SK-N-MC (cell line): Measurements from ENCODE around the gene IFTAP.

Source experiments
- DNase-seq: peaks from one replicate; pipeline ENCODE4 v3.0.0-alpha.2; 2011; ENCODE audit warnings: low read depth, low spot score
- H3K27ac ChIP-seq: fragments of 200-600 bp; sonication (generic); 2 replicates; pipeline ENCODE4 v1.5.1; 2016; ENCODE audit warnings: mixed run types
- H3K36me3 ChIP-seq: fragments of 200-600 bp; sonication (generic); 2 replicates; pipeline ENCODE4 v1.6.1; 2017; ENCODE audit warnings: antibody characterized with exemption, low read length, mixed read lengths; ENCODE audit not compliant: insufficient read depth
- H3K4me3 ChIP-seq: fragments of 200-600 bp; sonication (generic); 2 replicates; pipeline ENCODE4 v1.5.1; 2016
- H3K9ac ChIP-seq: fragments of 200-600 bp; sonication (generic); 2 replicates; pipeline ENCODE4 v1.8.0; 2017; ENCODE audit warnings: mixed run types, mixed read lengths; ENCODE audit not compliant: insufficient read length
- H3K9me3 ChIP-seq: fragments of 200-600 bp; sonication (generic); 2 replicates; pipeline ENCODE4 v1.6.1; 2017; ENCODE audit warnings: low read depth, mild to moderate bottlenecking, antibody characterized with exemption, low read length, moderate library complexity, mixed read lengths
- EZH2 ChIP-seq: fragments of 200-600 bp; sonication (generic); IDR thresholded peaks from one replicate; pipeline ENCODE4 v1.6.1; 2017; ENCODE audit warnings: antibody characterized with exemption
- FOXP2 ChIP-seq: optimal IDR thresholded peaks from 2 replicates; pipeline ENCODE3; 2011; ENCODE audit warnings: mild to moderate bottlenecking, moderate library complexity; ENCODE audit not compliant: insufficient read depth; ENCODE audit errors: extremely low read length, control extremely low read depth
- POLR2AphosphoS5 ChIP-seq: IDR thresholded peaks from 2 replicates; pipeline ENCODE4 v1.6.1; 2012; ENCODE audit warnings: mild to moderate bottlenecking, low read depth, low read length, borderline replicate concordance

Gene IFTAP

DNA sequence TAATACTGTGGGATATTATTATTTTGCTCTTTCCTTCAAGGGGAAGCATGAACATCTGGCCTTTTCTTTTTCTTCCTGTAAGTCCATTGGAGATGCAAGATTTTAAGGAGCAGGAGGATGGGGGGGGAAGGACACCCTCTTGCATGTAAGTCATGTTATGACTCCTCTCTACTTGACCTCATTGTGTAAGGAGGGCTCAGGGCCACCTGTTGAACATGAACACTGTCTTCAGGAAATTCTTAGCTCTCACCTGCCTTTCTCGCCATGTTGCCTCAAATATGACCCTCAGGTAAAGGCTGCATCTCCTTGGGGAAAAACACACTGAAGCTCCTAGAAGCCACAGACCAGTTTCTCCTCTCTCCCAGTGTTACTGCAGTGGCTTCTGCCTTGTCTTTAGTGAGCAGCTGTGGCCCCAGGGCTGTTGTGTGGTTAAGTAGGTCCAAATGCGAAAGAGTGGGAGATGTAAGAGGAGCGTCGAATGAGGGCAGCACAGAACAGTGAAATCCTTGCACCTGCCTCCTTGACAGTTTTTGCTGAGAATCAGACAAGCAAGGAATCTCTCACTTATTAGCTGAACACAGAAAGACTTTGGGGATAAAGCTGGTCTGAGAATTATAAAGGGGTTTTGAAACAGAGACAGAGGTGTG, 27.8 kb upstream of the IFTAP start:
- Histone ChIP-seq H3K4me3 (no peak overlapping the region), H3K36me3 (no peaks in the 10 kb centered on the region), H3K27ac (no peak overlapping the region), H3K9me3 (no peaks in the 10 kb centered on the region), H3K9ac (no peak overlapping the region)
- TF ChIP-seq EZH2 (no peak), FOXP2 (no peak), POLR2AphosphoS5 (no peak)
- DNase-seq, result no peak

DNA sequence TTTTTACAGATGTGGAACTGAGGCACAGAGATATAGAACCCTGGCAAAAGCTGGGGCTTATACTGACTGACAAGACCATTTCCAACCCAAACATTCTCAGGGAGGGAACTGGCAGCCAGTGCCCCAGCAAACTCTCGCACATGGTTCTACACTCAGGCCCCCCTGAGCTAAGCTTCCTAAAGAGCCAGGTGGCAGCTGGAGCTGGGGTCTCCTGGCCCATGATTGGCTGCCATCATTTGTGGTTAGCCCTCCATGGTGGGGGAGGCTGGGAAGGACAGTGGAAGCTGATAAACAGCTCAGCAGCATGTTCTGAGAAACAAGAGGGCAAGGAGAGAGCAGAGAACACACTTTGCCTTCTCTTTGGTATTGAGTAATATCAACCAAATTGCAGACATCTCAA, 26.6 kb upstream of the IFTAP start, which contains the start of gene RAG1:
Gene RAG1, plus strand, starts transcription at position 314 of the 400 bp plus-strand sequence. CDS start 5,298 bp downstream, outside the sequence.
- no peaks in the 10 kb centered on the region for H3K9me3 ChIP-seq
- H3K9ac ChIP-seq, result no peak within 1 kb of the TSS
- DNase-seq, result no peak
- TF ChIP-seq FOXP2 (no peak), POLR2AphosphoS5 (no peak), EZH2 (no peak)
- no peak within 1 kb of the TSS for H3K4me3 ChIP-seq
- H3K27ac ChIP-seq, result no peak within 1 kb of the TSS
- H3K36me3 ChIP-seq, result no peaks in the 10 kb centered on the region

DNA sequence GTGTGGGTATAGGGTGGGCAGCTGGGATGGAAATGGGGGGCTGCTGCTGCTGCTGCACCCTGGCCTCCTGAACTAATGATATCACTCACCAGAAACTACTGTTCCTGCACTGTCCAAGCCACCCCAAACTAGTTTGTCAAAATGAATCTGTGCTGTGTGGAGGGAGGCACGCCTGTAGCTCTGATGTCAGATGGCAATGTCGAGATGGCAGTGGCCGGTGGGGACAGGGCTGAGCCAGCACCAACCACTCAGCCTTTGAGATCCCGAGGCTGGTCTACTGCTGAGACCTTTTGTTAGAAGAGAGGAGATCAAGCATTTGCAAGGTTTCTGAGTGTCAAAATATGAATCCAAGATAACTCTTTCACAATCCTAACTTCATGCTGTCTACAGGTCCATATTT, 25.2 kb upstream of the IFTAP start:
- Histone ChIP-seq H3K27ac (no peak overlapping the region), H3K36me3 (no peaks in the 10 kb centered on the region), H3K4me3 (no peak overlapping the region), H3K9me3 (no peaks in the 10 kb centered on the region), H3K9ac (no peak overlapping the region)
- TF ChIP-seq EZH2 (no peak), POLR2AphosphoS5 (no peak), FOXP2 (no peak)
- no peak for DNase-seq

DNA sequence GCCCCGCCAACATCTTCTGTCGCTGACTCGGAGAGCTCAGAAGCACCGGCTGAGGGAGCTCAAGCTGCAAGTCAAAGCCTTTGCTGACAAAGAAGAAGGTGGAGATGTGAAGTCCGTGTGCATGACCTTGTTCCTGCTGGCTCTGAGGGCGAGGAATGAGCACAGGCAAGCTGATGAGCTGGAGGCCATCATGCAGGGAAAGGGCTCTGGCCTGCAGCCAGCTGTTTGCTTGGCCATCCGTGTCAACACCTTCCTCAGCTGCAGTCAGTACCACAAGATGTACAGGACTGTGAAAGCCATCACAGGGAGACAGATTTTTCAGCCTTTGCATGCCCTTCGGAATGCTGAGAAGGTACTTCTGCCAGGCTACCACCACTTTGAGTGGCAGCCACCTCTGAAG, 19.8 kb upstream of the IFTAP start:
- no peak overlapping the region for H3K9ac ChIP-seq
- no peak for DNase-seq
- H3K27ac ChIP-seq, result no peak overlapping the region
- H3K9me3 ChIP-seq, result no peaks in the 10 kb centered on the region
- H3K36me3 ChIP-seq, result no peaks in the 10 kb centered on the region
- H3K4me3 ChIP-seq, result no peak overlapping the region
- TF ChIP-seq FOXP2 (no peak), EZH2 (no peak), POLR2AphosphoS5 (no peak)

DNA sequence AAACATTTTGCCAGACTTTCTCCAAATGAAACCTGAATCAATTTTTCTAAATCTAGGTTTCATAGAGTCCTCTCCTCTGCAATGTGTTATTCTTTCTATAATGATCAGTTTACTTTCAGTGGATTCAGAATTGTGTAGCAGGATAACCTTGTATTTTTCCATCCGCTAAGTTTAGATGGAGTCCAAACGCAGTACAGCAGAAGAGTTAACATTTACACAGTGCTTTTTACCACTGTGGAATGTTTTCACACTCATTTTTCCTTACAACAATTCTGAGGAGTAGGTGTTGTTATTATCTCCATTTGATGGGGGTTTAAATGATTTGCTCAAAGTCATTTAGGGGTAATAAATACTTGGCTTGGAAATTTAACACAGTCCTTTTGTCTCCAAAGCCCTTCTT, 16.9 kb upstream of the IFTAP start:
- no peaks in the 10 kb centered on the region for H3K9me3 ChIP-seq

DNA sequence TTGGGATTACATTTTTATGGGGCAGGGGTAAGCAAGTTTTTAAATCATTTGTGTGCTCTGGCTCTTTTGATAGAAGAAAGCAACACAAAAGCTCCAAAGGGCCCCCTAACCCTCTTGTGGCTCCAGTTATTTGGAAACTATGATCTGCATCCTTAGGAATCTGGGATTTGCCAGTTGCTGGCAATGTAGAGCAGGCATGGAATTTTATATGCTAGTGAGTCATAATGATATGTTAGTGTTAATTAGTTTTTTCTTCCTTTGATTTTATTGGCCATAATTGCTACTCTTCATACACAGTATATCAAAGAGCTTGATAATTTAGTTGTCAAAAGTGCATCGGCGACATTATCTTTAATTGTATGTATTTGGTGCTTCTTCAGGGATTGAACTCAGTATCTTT, 16.4 kb upstream of the IFTAP start:
- Histone ChIP-seq H3K9ac (no peak overlapping the region), H3K9me3 (no peaks in the 10 kb centered on the region), H3K36me3 (no peaks in the 10 kb centered on the region), H3K27ac (no peak overlapping the region), H3K4me3 (no peak overlapping the region)
- DNase-seq, result no peak
- TF ChIP-seq POLR2AphosphoS5 (no peak), EZH2 (no peak), FOXP2 (no peak)

More for the DNA sequence above, 16.9 kb upstream of the IFTAP start:
- TF ChIP-seq FOXP2 (no peak), EZH2 (no peak), POLR2AphosphoS5 (no peak)
- DNase-seq, result no peak
- no peaks in the 10 kb centered on the region for H3K36me3 ChIP-seq
- H3K4me3 ChIP-seq, result no peak overlapping the region
- no peak overlapping the region for H3K27ac ChIP-seq
- H3K9ac ChIP-seq, result no peak overlapping the region

DNA sequence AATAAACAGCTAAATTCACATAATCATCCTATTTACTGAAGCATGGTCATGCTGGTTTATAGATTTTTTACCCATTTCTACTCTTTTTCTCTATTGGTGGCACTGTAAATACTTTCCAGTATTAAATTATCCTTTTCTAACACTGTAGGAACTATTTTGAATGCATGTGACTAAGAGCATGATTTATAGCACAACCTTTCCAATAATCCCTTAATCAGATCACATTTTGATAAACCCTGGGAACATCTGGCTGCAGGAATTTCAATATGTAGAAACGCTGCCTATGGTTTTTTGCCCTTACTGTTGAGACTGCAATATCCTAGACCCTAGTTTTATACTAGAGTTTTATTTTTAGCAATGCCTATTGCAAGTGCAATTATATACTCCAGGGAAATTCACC, 15.8 kb upstream of the IFTAP start:
- H3K4me3 ChIP-seq, result no peak overlapping the region
- TF ChIP-seq FOXP2 (no peak), EZH2 (no peak)
- DNase-seq, result no peak
- no peaks in the 10 kb centered on the region for H3K9me3 ChIP-seq
- no peaks in the 10 kb centered on the region for H3K36me3 ChIP-seq
- no peak overlapping the region for H3K9ac ChIP-seq
- H3K27ac ChIP-seq, result no peak overlapping the region

DNA sequence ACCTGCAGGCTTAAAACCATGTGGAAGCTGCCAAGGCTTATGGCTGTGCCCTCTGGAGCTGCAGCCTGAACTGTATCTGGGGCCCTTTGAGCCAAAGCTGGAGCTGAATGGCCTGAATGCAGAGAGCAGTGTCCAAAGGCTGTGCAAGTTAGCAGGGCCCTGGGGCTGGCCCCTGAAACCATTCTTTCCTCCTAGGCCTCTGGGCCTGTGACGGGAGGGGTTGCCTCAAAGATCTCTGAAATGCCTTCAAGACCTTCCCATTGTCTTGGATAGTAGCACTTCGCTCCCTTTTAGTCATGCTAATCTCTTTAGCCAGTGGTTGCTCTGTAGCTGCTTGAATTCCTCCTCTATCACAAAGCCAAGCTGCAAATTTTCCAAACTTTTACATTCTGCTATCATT, 12.8 kb upstream of the IFTAP start:
- Histone ChIP-seq H3K9ac (no peak overlapping the region), H3K36me3 (no peaks in the 10 kb centered on the region), H3K9me3 (no peaks in the 10 kb centered on the region), H3K27ac (no peak overlapping the region), H3K4me3 (no peak overlapping the region)
- no peak for TF ChIP-seq FOXP2
- no peak for TF ChIP-seq EZH2
- TF ChIP-seq POLR2AphosphoS5, result no peak
- DNase-seq, result no peak

DNA sequence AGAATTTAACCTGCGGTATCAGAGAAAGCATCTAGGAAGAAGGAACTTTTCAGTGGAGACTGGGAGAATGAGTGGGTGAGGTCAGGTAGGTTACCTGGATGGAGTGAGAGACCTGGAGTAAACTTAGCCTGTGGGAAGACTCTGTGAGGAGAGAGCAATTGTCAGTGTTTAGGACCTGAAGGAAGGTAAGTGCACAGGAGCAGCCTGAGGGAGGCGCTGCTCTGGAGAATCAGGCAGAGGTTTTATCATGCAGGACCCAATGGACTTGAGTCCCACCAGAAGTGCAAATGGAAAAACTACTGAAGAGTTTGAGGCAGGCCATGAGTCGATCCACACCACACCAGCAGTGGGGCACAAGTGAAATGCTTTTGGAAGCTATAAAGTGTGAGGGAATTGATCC, 10.6 kb upstream of the IFTAP start:
- Histone ChIP-seq H3K27ac (no peak overlapping the region), H3K9ac (no peak overlapping the region), H3K9me3 (no peaks in the 10 kb centered on the region), H3K36me3 (no peaks in the 10 kb centered on the region), H3K4me3 (no peak overlapping the region)
- DNase-seq, result no peak
- TF ChIP-seq POLR2AphosphoS5 (no peak), EZH2 (no peak), FOXP2 (no peak)
